Prostate gland (tissue), 2 donors: ENCODE measurements around the gene TIRAP. TPM values are rescaled to one million over a fixed set of nuclear protein-coding genes. Genes with fewer than 3 reads are reported as not detected.

ENCODE experiments used
- DNase-seq: peaks from one replicate; pipeline ENCODE4 v3.0.0-alpha.2; 2019; ENCODE audit warnings: low spot score
- H3K27ac ChIP-seq, 2 donors: fragments of 200-600 bp; sonication (generic); 2 replicates each; pipeline ENCODE4 v1.5.1; 2017 to 2019
- H3K27me3 ChIP-seq: fragments of 200-600 bp; sonication (generic); replicated peaks from 2 replicates; pipeline ENCODE4 v1.5.1; 2019; ENCODE audit not compliant: insufficient read depth
- H3K36me3 ChIP-seq, 2 donors: fragments of 200-600 bp; sonication (generic); 1 replicate in 1 of 2; 2 replicates in 1 of 2; pipeline versions ENCODE4 v1.5.1 to v1.8.1; 2017 to 2019
- H3K4me1 ChIP-seq: fragments of 200-600 bp; sonication (generic); replicated peaks from 2 replicates; pipeline ENCODE4 v1.5.1; 2019
- H3K4me3 ChIP-seq, 2 donors: fragments of 200-600 bp; sonication (generic); 2 replicates each; pipeline ENCODE4 v1.5.1; 2017 to 2019
- H3K9me3 ChIP-seq: fragments of 200-600 bp; sonication (generic); 2 replicates; pipeline ENCODE4 v1.5.1; 2017
- CTCF ChIP-seq, 4 experiments: fragments of 200-600 bp in 2 of 4; fragments of 450-650 bp in 2 of 4; sonication (generic) in 2 of 4; IDR thresholded peaks; 1 replicate in 3 of 4; 2 replicates in 1 of 4; pipeline ENCODE4 v1.5.1; 2016 to 2019; ENCODE audit warnings: antibody characterized with exemption in 4 of 4, mild to moderate bottlenecking in 2 of 4, moderate library complexity in 2 of 4
- POLR2A ChIP-seq: fragments of 450-650 bp; IDR thresholded peaks from one replicate; pipeline ENCODE4 v1.6.1; 2016; ENCODE audit warnings: antibody characterized with exemption, mild to moderate bottlenecking
- POLR2AphosphoS5 ChIP-seq: sonication (generic); formaldehyde crosslinking; IDR thresholded peaks from one replicate; pipeline ENCODE4 v1.6.1; 2017; ENCODE audit warnings: antibody characterized with exemption
- WGBS: methylation state at CpG from one replicate; pipeline ENCODE4 v1.1.5; 2018; 5-methylcytosine and 5-hydroxymethylcytosine counted together
- intact Hi-C: fragments of 100-400 bp; cut with DNase I; formaldehyde crosslinking; loops from one replicate; pipeline ENCODE4 v1.14.2; 2022
- total RNA-seq, 2 donors: library from RNA; depleted of rRNA; stranded (reverse); fragments of >200 nt; gene quantifications; one replicate each; pipeline ENCODE4 v1.1.0, GENCODE V29; 2016

The TIRAP gene
- total RNA-seq, 2 donors from 2014 or later, result 15.2 to 19.9 TPM

- peaks cover 3 to 15% of the 10 kb centered on the region in 2 donors for H3K36me3 ChIP-seq
- under 1% methylated on average over 63 of the region's 64 CpGs for whole genome bisulfite sequencing
- no peaks in the 10 kb centered on the region for H3K27me3 ChIP-seq
- H3K4me3 ChIP-seq, result peak within 1 kb of the TSS; percentile 77 to 95
- no peaks in the 10 kb centered on the region for H3K4me1 ChIP-seq
- peak in 2 of 4 experiments; percentile 8 to 25 for TF ChIP-seq CTCF (IDR thresholded peaks at IDR 0.05)
- peak; percentile 99 for TF ChIP-seq POLR2AphosphoS5
- TF ChIP-seq POLR2A, result peak; percentile 64
- intact Hi-C loops, result no loop called here
- H3K27ac ChIP-seq, result peak within 1 kb of the TSS; percentile 81 to 91
- DNase-seq, result peak; percentile 100
- H3K9me3 ChIP-seq, result no peaks in the 10 kb centered on the region
Measured at GRCh38 chr11:126268708-126269579, 13.9 kb upstream of the TIRAP start, which contains the start of the genes FOXRED1 and SRPRA. Gene FOXRED1 (plus strand): TSS chr11:126269154. CDS start chr11:126269207, 53 bp downstream. Gene SRPRA (minus strand): TSS chr11:126268895. CDS start chr11:126268804, 91 bp downstream.

DNA sequence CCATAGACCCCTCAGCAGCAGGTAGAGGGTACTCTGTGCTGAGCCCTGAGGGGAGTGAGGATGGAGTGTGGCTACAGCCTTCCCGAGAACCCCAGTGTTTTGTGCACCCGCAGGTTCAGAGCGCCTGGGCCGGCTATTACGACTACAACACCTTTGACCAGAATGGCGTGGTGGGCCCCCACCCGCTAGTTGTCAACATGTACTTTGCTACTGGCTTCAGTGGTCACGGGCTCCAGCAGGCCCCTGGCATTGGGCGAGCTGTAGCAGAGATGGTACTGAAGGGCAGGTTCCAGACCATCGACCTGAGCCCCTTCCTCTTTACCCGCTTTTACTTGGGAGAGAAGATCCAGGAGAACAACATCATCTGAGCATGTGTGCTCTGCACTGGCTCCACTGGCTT, 5.6 kb upstream of the TIRAP start:
- Histone ChIP-seq H3K4me3 (no peak overlapping the region), H3K27ac (no peak overlapping the region), H3K9me3 (no peaks in the 10 kb centered on the region), H3K27me3 (no peaks in the 10 kb centered on the region), H3K4me1 (no peaks in the 10 kb centered on the region), H3K36me3 (no peaks in the 10 kb centered on the region)
- TF ChIP-seq POLR2A (no peak), POLR2AphosphoS5 (no peak), CTCF (IDR thresholded peaks at IDR 0.05) (no peak)
- no peak for DNase-seq
- 95% methylated on average over 11 of the region's 11 CpGs for WGBS
- intact Hi-C loops, result no loop called here

GRCh38 chr11:126277780-126278179, 5.1 kb upstream of the TIRAP start:
- DNase-seq, result no peak
- TF ChIP-seq CTCF (IDR thresholded peaks at IDR 0.05) (no peak), POLR2A (no peak), POLR2AphosphoS5 (no peak)
- no peaks in the 10 kb centered on the region for H3K4me1 ChIP-seq
- no peaks in the 10 kb centered on the region for H3K36me3 ChIP-seq
- intact Hi-C loops, result no loop called here
- H3K27me3 ChIP-seq, result no peaks in the 10 kb centered on the region
- no peak overlapping the region for H3K4me3 ChIP-seq
- 92% methylated on average over 4 of the region's 4 CpGs for WGBS
- H3K27ac ChIP-seq, result no peak overlapping the region
- H3K9me3 ChIP-seq, result no peaks in the 10 kb centered on the region

- Histone ChIP-seq H3K27me3 (no peaks in the 10 kb centered on the region), H3K4me1 (no peaks in the 10 kb centered on the region), H3K36me3 (no peaks in the 10 kb centered on the region), H3K4me3 (no peak overlapping the region), H3K27ac (no peak overlapping the region), H3K9me3 (no peaks in the 10 kb centered on the region)
- WGBS, result 74% methylated on average over 8 of the region's 8 CpGs
- no peak for DNase-seq
- TF ChIP-seq POLR2A (no peak), POLR2AphosphoS5 (no peak), CTCF (IDR thresholded peaks at IDR 0.05) (no peak)
- intact Hi-C loops, result no loop called here
Measured at GRCh38 chr11:126279191-126279590, 3.7 kb upstream of the TIRAP start.

GRCh38 chr11:126280595-126280994, 2.3 kb upstream of the TIRAP start:
- DNase-seq, result no peak
- no peak overlapping the region for H3K27ac ChIP-seq
- TF ChIP-seq CTCF (IDR thresholded peaks at IDR 0.05) (no peak), POLR2A (no peak), POLR2AphosphoS5 (no peak)
- H3K36me3 ChIP-seq, result no peaks in the 10 kb centered on the region
- H3K4me1 ChIP-seq, result no peaks in the 10 kb centered on the region
- intact Hi-C loops, result no loop called here
- no peak overlapping the region for H3K4me3 ChIP-seq
- no peaks in the 10 kb centered on the region for H3K27me3 ChIP-seq
- WGBS, result 82% methylated on average over 5 of the region's 5 CpGs
- no peaks in the 10 kb centered on the region for H3K9me3 ChIP-seq
